OCI-LY1 (cell line): ENCODE data around the gene ZNF148.

Experiments used
- H2AFZ ChIP-seq: fragments of 200-600 bp; sonication (generic), shearing (Covaris generic); 2 replicates; pipeline ENCODE4 v1.6.0; 2014; ENCODE audit warnings: antibody characterized with exemption, mild to moderate bottlenecking, low read length
- H3F3A ChIP-seq: fragments of 200-600 bp; sonication (generic), shearing (Covaris generic); 2 replicates; pipeline ENCODE4 v1.6.0; 2014; ENCODE audit warnings: mild to moderate bottlenecking, antibody characterized with exemption, low read length, moderate library complexity; ENCODE audit not compliant: insufficient read depth
- H3K27ac ChIP-seq: fragments of 200-600 bp; sonication (generic); 2 replicates; pipeline ENCODE4 v1.5.1; 2014; ENCODE audit warnings: low read length, mixed run types, mild to moderate bottlenecking, low read depth; ENCODE audit not compliant: poor library complexity, severe bottlenecking
- H3K27me3 ChIP-seq: fragments of 200-600 bp; sonication (generic); 2 replicates; pipeline ENCODE4 v1.6.0; 2014; ENCODE audit warnings: antibody characterized with exemption, mild to moderate bottlenecking, low read length, moderate library complexity; ENCODE audit not compliant: insufficient read depth
- H3K36me3 ChIP-seq: fragments of 200-600 bp; sonication (generic); 2 replicates; pipeline ENCODE4 v1.6.1; 2014; ENCODE audit warnings: mild to moderate bottlenecking, antibody characterized with exemption, low read length, moderate library complexity, mixed read lengths; ENCODE audit not compliant: insufficient read depth
- H3K4me1 ChIP-seq: fragments of 200-600 bp; sonication (generic); 2 replicates; pipeline ENCODE4 v1.5.1; 2014; ENCODE audit warnings: mild to moderate bottlenecking, low read length, moderate library complexity; ENCODE audit not compliant: insufficient read depth, severe bottlenecking
- H3K4me2 ChIP-seq: fragments of 200-600 bp; sonication (generic), shearing (Covaris generic); 2 replicates; pipeline ENCODE4 v1.6.1; 2014; ENCODE audit warnings: low read length
- H3K4me3 ChIP-seq: fragments of 200-600 bp; sonication (generic); 2 replicates; pipeline ENCODE4 v1.5.1; 2014; ENCODE audit warnings: low read length, low read depth, mild to moderate bottlenecking, mixed read lengths; ENCODE audit not compliant: poor library complexity, severe bottlenecking
- H3K79me2 ChIP-seq: fragments of 200-600 bp; shearing (Covaris generic); 2 replicates; pipeline ENCODE4 v1.6.1; 2016; ENCODE audit warnings: mixed run types, low read length, mixed read lengths; ENCODE audit not compliant: insufficient read depth
- H3K9ac ChIP-seq: fragments of 200-600 bp; sonication (generic), shearing (Covaris generic); 2 replicates; pipeline ENCODE4 v1.6.1; 2014; ENCODE audit warnings: mild to moderate bottlenecking, low read length, mixed read lengths
- H3K9me2 ChIP-seq: fragments of 200-600 bp; sonication (generic), shearing (Covaris generic); 2 replicates; pipeline ENCODE4 v1.6.1; 2014; ENCODE audit warnings: low read depth, mild to moderate bottlenecking, low read length, mixed read lengths
- H3K9me3 ChIP-seq: fragments of 200-600 bp; shearing (Covaris generic); 2 replicates; pipeline ENCODE4 v1.6.1; 2014; ENCODE audit warnings: low read length, mixed read lengths
- H4K20me1 ChIP-seq: fragments of 200-600 bp; sonication (generic), shearing (Covaris generic); 2 replicates; pipeline ENCODE4 v1.6.0; 2016; ENCODE audit warnings: mild to moderate bottlenecking, low read length; ENCODE audit not compliant: insufficient read depth
- CTCF ChIP-seq: fragments of 200-600 bp; sonication (generic), shearing (Covaris generic); IDR thresholded peaks from 2 replicates; pipeline ENCODE4 v1.5.1; 2017; ENCODE audit warnings: mild to moderate bottlenecking, antibody characterized with exemption, low read length, moderate library complexity, mixed read lengths
- EZH2 ChIP-seq: fragments of 200-600 bp; sonication (generic), shearing (Covaris generic); IDR thresholded peaks from 2 replicates; pipeline ENCODE4 v1.8.0; 2017; ENCODE audit warnings: borderline replicate concordance, mixed run types, mild to moderate bottlenecking, antibody characterized with exemption, low read length, moderate library complexity, mixed read lengths

Gene ZNF148

GRCh38 chr3:125214738-125215137, 160.4 kb downstream of the ZNF148 start:
- H3F3A ChIP-seq: no peaks in the 10 kb centered on the region
- H3K4me3 ChIP-seq: no peak overlapping the region
- H3K36me3 ChIP-seq: no peaks in the 10 kb centered on the region
- H3K4me1 ChIP-seq: peaks cover 4% of the 10 kb centered on the region
- H3K79me2 ChIP-seq: no peaks in the 10 kb centered on the region
- H3K4me2 ChIP-seq: no peak overlapping the region
- H4K20me1 ChIP-seq: no peaks in the 10 kb centered on the region
- H3K9me3 ChIP-seq: no peaks in the 10 kb centered on the region
- peaks cover 10% of the 10 kb centered on the region; the same call in 1 of the 2 replicates for H3K27me3 ChIP-seq
- no peaks in the 10 kb centered on the region for H3K9me2 ChIP-seq
- no peak overlapping the region for H3K9ac ChIP-seq
- H3K27ac ChIP-seq: no peak overlapping the region
- TF ChIP-seq EZH2 (no peak), CTCF (no peak)
- no peak overlapping the region for H2AFZ ChIP-seq

GRCh38 chr3:125213946-125214542, 161.1 kb downstream of the ZNF148 start:
- no peaks in the 10 kb centered on the region for H3K9me2 ChIP-seq
- no peak overlapping the region for H3K27ac ChIP-seq
- H3K4me1 ChIP-seq: peaks cover 4% of the 10 kb centered on the region
- no peaks in the 10 kb centered on the region for H3K36me3 ChIP-seq
- H3K4me2 ChIP-seq: no peak overlapping the region
- no peaks in the 10 kb centered on the region for H3F3A ChIP-seq
- peaks cover 10% of the 10 kb centered on the region; the same call in 1 of the 2 replicates for H3K27me3 ChIP-seq
- H2AFZ ChIP-seq: no peak overlapping the region
- no peaks in the 10 kb centered on the region for H4K20me1 ChIP-seq
- no peak overlapping the region for H3K9ac ChIP-seq
- no peak overlapping the region for H3K4me3 ChIP-seq
- H3K79me2 ChIP-seq: no peaks in the 10 kb centered on the region
- no peaks in the 10 kb centered on the region for H3K9me3 ChIP-seq
- no peak for TF ChIP-seq EZH2
- no peak for TF ChIP-seq CTCF

GRCh38 chr3:125213364-125213755, 161.8 kb downstream of the ZNF148 start:
- H3K4me3 ChIP-seq: no peak overlapping the region
- no peak overlapping the region for H3K9ac ChIP-seq
- H3F3A ChIP-seq: no peaks in the 10 kb centered on the region
- H3K9me2 ChIP-seq: no peaks in the 10 kb centered on the region
- no peaks in the 10 kb centered on the region for H3K36me3 ChIP-seq
- peaks cover 10% of the 10 kb centered on the region; the same call in 1 of the 2 replicates for H3K27me3 ChIP-seq
- no peak overlapping the region for H2AFZ ChIP-seq
- H3K27ac ChIP-seq: no peak overlapping the region
- H3K79me2 ChIP-seq: no peaks in the 10 kb centered on the region
- H3K4me1 ChIP-seq: peaks cover 4% of the 10 kb centered on the region
- TF ChIP-seq EZH2 (no peak), CTCF (no peak)
- H3K4me2 ChIP-seq: no peak overlapping the region
- no peaks in the 10 kb centered on the region for H4K20me1 ChIP-seq
- H3K9me3 ChIP-seq: no peaks in the 10 kb centered on the region
